HepG2 (cell line): ENCODE measurements around the gene HSDL1. TPM values are rescaled to one million over a fixed set of nuclear protein-coding genes. Genes with fewer than 3 reads are reported as not detected.

Experiments used
- ARID5B ChIP-seq: IDR thresholded peaks from 2 replicates; pipeline ENCODE4 v1.4.0; 2020; ENCODE audit warnings: mild to moderate bottlenecking, missing genetic modification reagents
- ATAD3A ChIP-seq: sonication (generic); formaldehyde crosslinking; IDR thresholded peaks from 2 replicates; pipeline ENCODE4 v1.4.0; 2020; ENCODE audit warnings: missing genetic modification reagents
- ATF4 ChIP-seq, 2 experiments: fragments of 450-650 bp in 1 of 2; sonication (generic) in 1 of 2; formaldehyde crosslinking; IDR thresholded peaks; 2 replicates each; pipeline versions ENCODE4 v1.5.0 to v1.8.0; 2020 to 2022; ENCODE audit warnings: mild to moderate bottlenecking in 1 of 2, missing genetic modification reagents in 1 of 2
- ETV5 ChIP-seq: IDR thresholded peaks from 2 replicates; pipeline ENCODE4 v1.6.1; 2018; ENCODE audit warnings: missing biosample characterization, missing genetic modification reagents, inconsistent platforms, borderline replicate concordance
- FOSL1 ChIP-seq: sonication (generic); formaldehyde crosslinking; IDR thresholded peaks from 2 replicates; pipeline ENCODE4 v1.9.0; 2021; ENCODE audit warnings: missing genetic modification reagents, borderline replicate concordance
- GATAD2A ChIP-seq: IDR thresholded peaks from 2 replicates; pipeline ENCODE4 v1.6.1; 2016
- PBX3 ChIP-seq: sonication (generic); formaldehyde crosslinking; IDR thresholded peaks from 2 replicates; pipeline ENCODE4 v1.8.1; 2023; ENCODE audit warnings: missing genetic modification reagents, inconsistent platforms, borderline replicate concordance
- PRDM10 ChIP-seq: sonication (generic); formaldehyde crosslinking; IDR thresholded peaks from 2 replicates; pipeline ENCODE4 v1.4.0; 2020; ENCODE audit warnings: low read depth, missing genetic modification reagents
- RAD21 ChIP-seq: fragments of 450-650 bp; formaldehyde crosslinking; IDR thresholded peaks from 2 replicates; pipeline ENCODE4 v1.5.0; 2020; ENCODE audit warnings: mild to moderate bottlenecking
- REPIN1 ChIP-seq: sonication (generic); formaldehyde crosslinking; IDR thresholded peaks from 2 replicates; pipeline ENCODE4 v1.8.0; 2022; ENCODE audit warnings: missing genetic modification reagents, low read depth, mild to moderate bottlenecking, borderline replicate concordance
- SMAD1 ChIP-seq: sonication (generic); formaldehyde crosslinking; IDR thresholded peaks from 2 replicates; pipeline ENCODE4 v1.4.0; 2020; ENCODE audit warnings: missing genetic modification reagents, low read depth, mild to moderate bottlenecking, borderline replicate concordance
- SOX5 ChIP-seq: IDR thresholded peaks from 2 replicates; pipeline ENCODE4 v1.6.1; 2016; ENCODE audit warnings: borderline replicate concordance
- ZNF598 ChIP-seq: sonication (generic); formaldehyde crosslinking; IDR thresholded peaks from 2 replicates; pipeline ENCODE4 v1.5.1; 2020; ENCODE audit warnings: mild to moderate bottlenecking, missing genetic modification reagents, borderline replicate concordance
- polyA plus RNA-seq, 8 experiments: library from polyadenylated mRNA; depleted of rRNA in 3 of 8; stranded (reverse) in 7 of 8; unstranded in 1 of 8; fragments of >200 nt; fragmentation: Illumina TruSeq in 4 of 8; extraction: Trizol in 4 of 8; gene quantifications; 2 replicates each; pipeline versions ENCODE4 v1.2.1 to v1.2.3, GENCODE V29; 2011 to 2016; ENCODE audit warnings: low read depth in 4 of 8, missing spikeins in 1 of 8, mixed read lengths in 1 of 8; ENCODE audit not compliant: insufficient read depth in 1 of 8
- total RNA-seq, 5 experiments: library from RNA; depleted of rRNA; stranded (reverse); fragments of >200 nt; fragmentation: Illumina TruSeq; extraction: Trizol; gene quantifications; 2 replicates each; pipeline ENCODE4 v1.2.3, GENCODE V29; 2016; ENCODE audit warnings: low read depth in 1 of 5
- TF ChIP-seq, protein P1 (sequence below): sonication (generic); formaldehyde crosslinking; IDR thresholded peaks from 2 replicates; pipeline ENCODE4 v1.5.1; 2020; ENCODE audit warnings: mild to moderate bottlenecking, moderate library complexity, missing genetic modification reagents
- TF ChIP-seq, protein P2 (sequence below): sonication (generic); formaldehyde crosslinking; IDR thresholded peaks from 2 replicates; pipeline ENCODE4 v1.4.0; 2020; ENCODE audit warnings: low read depth, mild to moderate bottlenecking, missing genetic modification reagents

The HSDL1 gene
- total and polyA plus RNA-seq, 2 of the 13 experiments (the other 11 are each of a cell fraction or from before 2014, with no cell fraction given), result 49.2 to 49.7 TPM

DNA sequence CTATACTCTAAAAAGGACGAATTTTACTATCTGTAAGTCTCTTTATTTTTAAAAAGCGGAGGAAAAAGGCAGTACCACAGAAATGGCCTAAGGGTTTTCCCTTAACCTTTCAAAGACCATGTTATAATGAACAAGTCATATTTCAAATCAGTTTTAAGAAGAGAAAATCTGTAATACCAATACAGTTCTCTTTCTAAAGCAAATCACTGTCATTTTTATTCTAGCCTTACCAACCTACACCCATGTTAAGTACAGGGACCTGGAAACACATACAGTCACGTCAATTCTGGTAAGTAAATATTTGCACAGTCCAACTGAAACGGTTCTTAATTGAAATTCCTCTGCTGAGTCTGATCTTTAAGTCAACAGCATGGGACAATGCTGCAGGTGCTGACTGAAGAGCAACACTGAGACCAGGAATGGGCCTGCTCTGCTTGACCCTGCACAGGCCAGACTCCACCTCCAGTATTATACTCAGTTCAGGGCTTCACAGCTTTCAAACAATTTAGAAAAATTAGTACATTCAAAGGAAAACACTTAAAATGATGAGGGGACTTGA, 48.5 kb downstream of the HSDL1 start (continued):
- TF ChIP-seq, protein P1, sequence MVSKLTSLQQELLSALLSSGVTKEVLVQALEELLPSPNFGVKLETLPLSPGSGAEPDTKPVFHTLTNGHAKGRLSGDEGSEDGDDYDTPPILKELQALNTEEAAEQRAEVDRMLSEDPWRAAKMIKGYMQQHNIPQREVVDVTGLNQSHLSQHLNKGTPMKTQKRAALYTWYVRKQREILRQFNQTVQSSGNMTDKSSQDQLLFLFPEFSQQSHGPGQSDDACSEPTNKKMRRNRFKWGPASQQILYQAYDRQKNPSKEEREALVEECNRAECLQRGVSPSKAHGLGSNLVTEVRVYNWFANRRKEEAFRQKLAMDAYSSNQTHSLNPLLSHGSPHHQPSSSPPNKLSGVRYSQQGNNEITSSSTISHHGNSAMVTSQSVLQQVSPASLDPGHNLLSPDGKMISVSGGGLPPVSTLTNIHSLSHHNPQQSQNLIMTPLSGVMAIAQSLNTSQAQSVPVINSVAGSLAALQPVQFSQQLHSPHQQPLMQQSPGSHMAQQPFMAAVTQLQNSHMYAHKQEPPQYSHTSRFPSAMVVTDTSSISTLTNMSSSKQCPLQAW (CRISPR knock-in tag), result peak; percentile 59; the same call in 1 of the 2 replicates
- TF ChIP-seq SMAD1 (CRISPR knock-in tag) (no peak), ZNF598 (CRISPR knock-in tag) (no peak), ATF4 (CRISPR knock-in tag; IDR thresholded peaks at IDR 0.05) (no peak), ETV5 (no peak; the same call in 1 of the 2 replicates), ATAD3A (CRISPR knock-in tag) (no peak), PRDM10 (peak; percentile 79; the same call in 1 of the 2 replicates), RAD21 (0 out of 2 replicates have a peak, but pooled peaks have one; percentile 9), PBX3 (CRISPR knock-in tag) (no peak), ARID5B (peak; percentile 98), FOSL1 (CRISPR knock-in tag) (no peak), REPIN1 (peak; percentile 87; the same call in 1 of the 2 replicates), SOX5 (CRISPR knock-in tag) (peak; percentile 98), GATAD2A (peak; percentile 90)
- TF ChIP-seq, protein P2, sequence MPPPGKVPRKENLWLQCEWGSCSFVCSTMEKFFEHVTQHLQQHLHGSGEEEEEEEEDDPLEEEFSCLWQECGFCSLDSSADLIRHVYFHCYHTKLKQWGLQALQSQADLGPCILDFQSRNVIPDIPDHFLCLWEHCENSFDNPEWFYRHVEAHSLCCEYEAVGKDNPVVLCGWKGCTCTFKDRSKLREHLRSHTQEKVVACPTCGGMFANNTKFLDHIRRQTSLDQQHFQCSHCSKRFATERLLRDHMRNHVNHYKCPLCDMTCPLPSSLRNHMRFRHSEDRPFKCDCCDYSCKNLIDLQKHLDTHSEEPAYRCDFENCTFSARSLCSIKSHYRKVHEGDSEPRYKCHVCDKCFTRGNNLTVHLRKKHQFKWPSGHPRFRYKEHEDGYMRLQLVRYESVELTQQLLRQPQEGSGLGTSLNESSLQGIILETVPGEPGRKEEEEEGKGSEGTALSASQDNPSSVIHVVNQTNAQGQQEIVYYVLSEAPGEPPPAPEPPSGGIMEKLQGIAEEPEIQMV, result no peak
